ENCODE data around the gene PID1.

The PID1 gene

DNA sequence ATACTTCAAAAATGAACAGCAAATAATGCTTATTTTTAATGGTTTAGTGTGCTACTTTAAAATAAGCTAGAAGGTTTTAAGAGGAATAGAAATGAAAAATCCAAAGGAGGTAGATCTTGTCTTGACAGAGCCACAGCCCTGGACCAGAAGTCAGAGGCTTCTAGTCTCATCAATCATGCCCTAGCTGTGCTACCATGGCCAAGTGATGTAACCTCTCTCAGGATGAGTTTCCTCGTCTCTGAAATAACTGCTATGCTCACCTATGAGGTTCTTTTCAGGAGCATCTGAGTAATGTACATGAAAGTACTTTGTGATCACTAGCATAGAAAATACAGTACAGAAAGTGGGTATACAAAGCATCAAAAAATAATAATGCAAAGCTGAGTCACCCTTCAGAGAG lies 248.4 kb downstream of the PID1 start:
- no peak for DNase-seq (ENCODE audit: low read depth in 3 of 3)

DNA sequence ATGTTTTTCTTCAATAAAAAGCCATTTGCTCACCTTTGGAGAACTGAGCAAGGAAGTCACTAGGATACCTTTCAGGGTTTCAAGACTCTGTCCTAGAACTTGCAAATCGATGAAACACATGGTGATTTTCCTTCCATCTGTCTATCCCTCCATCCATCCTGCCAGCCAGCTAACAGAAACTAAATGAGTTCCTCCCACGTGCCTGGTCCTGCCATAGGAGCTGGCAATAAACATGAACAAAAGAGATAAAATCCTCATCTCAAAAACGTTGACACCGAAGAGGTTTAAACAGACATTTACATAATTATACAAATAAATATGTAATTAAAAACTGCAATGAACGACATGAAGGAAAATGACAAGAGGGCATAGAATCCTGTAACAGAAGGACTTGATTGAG lies 249.0 kb downstream of the PID1 start:
- DNase-seq (ENCODE audit: low read depth in 3 of 3), result no peak

DNA sequence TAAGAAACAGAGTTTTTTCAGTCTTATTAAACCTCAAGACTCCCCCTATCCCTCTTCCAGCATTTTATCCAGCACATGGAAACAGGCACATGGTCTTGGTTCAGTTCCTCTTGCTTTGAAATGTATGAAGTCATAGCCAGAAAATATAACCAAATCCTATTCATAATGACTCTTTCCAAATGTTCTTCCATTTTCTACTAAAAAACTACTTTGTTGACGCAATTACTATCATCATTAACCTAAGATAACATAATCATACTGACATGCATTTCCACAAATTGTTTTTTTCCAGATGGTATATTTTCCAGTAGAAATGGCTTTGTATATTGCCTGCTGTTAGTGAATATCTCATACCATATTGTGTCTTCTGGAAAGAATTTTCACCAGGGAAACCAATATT lies 261.3 kb downstream of the PID1 start:
- no peak for DNase-seq (ENCODE audit: low read depth in 3 of 3)

GRCh38 chr2:229003256-229003655 lies 267.8 kb downstream of the PID1 start:
- DNase-seq (ENCODE audit: low read depth in 3 of 3), result no peak

GRCh38 chr2:229001196-229001595 lies 269.9 kb downstream of the PID1 start:
- no peak for DNase-seq (ENCODE audit: low read depth in 3 of 3)

DNA sequence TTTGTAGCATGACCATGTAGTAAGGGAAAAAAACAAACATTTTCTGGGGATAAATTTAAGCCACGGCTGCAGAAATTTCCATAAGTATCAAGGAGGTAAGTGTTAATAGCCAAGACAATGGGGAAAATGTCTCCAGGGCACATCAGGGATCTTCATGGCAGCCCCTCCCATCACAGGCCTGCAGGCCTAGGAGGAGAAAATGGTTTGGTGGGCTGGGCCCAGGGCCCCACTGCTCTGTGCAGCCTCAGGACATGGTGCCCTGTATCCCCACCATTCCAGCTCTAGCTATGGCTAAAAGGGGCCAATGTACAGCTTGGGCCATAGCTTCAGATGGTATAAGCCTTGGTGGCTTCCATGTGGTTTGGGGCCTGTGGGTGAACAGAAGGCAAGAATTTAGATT lies 271.8 kb downstream of the PID1 start:
- DNase-seq (ENCODE audit: low read depth in 3 of 3), result no peak

DNA sequence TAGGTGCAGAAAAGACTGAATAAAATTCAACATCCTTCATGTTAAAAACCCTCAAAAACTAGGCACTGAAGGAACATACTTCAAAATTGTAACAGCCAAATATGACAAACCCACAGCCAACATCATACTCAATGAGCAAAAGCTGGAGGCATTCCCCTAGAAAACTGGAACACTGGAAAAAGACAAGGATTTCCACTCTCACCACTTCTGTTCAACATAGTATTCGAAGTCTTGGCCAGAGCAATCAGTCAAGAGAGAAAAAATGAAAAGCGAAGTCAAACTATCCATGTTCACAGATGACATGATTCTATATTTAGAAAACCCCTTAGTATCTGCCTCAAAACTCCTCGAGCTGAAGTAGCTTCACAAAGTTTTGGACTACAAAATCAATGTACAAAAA lies 282.3 kb downstream of the PID1 start:
- DNase-seq (ENCODE audit: low read depth in 3 of 3), result no peak

- no peak for DNase-seq (ENCODE audit: low read depth in 3 of 3)
These were observed 283.5 kb downstream of the PID1 start for GRCh38 chr2:228987441-228988155.

- no peak for DNase-seq (ENCODE audit: low read depth in 3 of 3)
These were observed 284.1 kb downstream of the PID1 start for GRCh38 chr2:228986961-228987360.

DNA sequence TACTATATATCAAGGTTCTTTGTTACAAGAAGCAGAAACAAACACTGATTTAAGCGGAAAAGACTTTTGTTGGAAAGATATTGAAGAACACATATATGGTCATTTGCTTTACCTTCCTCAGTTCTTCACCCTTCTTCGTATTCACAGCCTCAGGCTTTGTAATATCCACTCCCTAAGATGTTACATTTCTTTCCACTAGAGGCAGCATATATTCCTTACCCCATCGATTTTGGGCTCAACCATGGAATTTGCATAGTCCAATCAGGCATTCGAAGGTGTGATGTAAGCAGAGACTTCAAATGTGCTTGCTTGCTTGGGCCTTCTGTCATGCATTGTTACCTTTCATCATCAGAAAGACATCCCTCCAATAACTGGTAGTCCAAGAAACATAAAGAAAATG lies 287.4 kb downstream of the PID1 start:
- DNase-seq (ENCODE audit: low read depth in 3 of 3), result no peak

DNA sequence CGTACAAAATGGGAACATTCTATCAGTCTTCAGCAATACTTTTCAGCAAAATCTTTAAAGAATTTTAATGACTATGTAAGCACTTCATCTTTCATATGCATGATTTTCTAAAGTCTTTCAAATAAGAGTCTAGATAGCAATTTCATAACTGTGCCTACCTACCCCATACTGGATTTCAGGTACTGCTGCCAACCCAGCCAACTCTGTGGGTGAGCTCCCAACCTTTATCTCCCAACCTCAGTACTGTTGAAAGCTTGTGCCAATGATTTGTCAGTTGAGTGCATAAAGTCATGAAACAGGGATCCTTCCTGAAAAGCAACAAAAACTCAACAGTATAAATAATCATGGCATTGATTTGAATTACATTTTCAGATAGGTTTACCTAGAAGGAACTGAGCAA lies 296.9 kb downstream of the PID1 start:
- no peak for DNase-seq (ENCODE audit: low read depth in 3 of 3)

All from stimulated activated CD4-positive, alpha-beta T cell treated with anti-CD3 and anti-CD28 coated beads, TNF-alpha, amount 100 ng/mL, for 4 hours (primary cell).